H1 (cell line): ENCODE measurements around the gene VPS26B.

Experiments
- CTCF ChIP-seq, 3 experiments: IDR thresholded peaks; 1 replicate in 2 of 3; 2 replicates in 1 of 3; pipeline versions ENCODE4 v1.5.1 to v1.6.1; 2011; ENCODE audit warnings: low read length in 3 of 3, mild to moderate bottlenecking in 3 of 3, inconsistent platforms in 2 of 3, low read depth in 1 of 3, moderate library complexity in 1 of 3; ENCODE audit not compliant: insufficient read depth in 1 of 3; ENCODE audit errors: control extremely low read depth in 1 of 3
- USF2 ChIP-seq: IDR thresholded peaks from 2 replicates; pipeline ENCODE4 v1.6.1; 2011; ENCODE audit warnings: low read length, improper control_type of control experiment

- TF ChIP-seq CTCF (IDR thresholded peaks at IDR 0.05; ENCODE audit: control extremely low read depth in 1 of 3, insufficient read depth in 1 of 3, low read depth in 1 of 3, low read length in 3 of 3) (no peak), USF2 (no peak)
Observed at GRCh38 chr11:134229126-134229790, 4.8 kb downstream of the VPS26B start.
